Non-pigmented ciliary epithelial cell (primary cell): ENCODE measurements around the gene CELF2.

Experiments
- DNase-seq: peaks from one replicate; pipeline ENCODE4 v3.0.0-alpha.2; 2010; ENCODE audit warnings: low read depth

Gene CELF2

DNA sequence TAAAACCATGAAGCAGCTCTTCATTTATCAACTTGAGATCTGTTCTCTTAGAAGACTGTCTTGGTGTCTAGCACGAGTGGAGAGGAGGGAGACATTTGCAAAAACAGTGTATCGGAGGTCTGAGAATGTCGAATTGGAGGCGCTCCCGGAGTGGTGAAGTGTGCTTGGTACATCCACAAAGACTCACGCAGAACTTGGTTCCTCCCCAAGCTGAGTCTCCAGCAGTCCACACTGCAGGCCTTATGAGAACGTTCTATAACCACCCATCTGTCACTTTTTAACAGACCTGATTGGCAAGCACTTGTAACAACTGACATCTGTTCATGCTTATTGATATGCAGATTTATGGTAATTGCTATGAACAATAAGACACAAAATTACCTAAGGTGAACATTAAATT is 261.6 kb downstream of the CELF2 start:
- no peak for DNase-seq

DNA sequence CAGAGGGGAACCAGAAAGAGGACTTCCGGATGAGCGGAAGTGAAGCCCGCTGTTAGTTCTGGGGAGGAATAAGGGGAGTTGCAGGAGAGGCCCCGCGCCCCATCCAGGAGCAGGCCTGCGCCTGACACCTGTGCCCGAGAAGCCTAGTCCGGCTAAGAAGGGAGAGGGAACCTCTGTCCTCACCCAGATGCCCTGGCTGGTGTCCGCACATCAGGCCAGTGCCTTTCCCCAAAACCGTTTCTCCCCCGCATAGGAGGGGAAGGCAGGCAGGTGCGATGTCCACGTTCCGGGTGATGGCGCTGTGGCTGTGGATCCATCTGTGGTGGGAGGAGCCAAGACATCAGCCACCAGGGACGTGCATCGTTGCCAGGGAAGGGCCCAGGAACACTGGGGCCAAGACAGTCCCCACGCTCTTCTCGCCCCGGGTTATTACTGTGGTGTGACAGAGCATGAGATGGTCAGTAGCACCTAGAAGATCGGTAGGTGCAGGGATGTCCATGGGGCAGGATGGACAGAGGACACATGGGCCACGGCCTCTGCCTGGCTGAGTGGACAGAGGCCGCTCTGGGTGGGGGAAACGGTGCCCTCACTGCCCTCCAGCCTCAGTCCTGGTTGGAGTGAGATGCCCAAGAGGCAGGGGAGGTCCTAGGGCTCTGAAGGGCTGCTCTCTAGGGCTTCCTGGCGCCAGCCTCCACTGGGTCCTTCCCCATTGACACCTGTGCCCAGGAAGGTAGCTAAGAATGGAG is 262.7 kb downstream of the CELF2 start:
- DNase-seq = no peak

DNA sequence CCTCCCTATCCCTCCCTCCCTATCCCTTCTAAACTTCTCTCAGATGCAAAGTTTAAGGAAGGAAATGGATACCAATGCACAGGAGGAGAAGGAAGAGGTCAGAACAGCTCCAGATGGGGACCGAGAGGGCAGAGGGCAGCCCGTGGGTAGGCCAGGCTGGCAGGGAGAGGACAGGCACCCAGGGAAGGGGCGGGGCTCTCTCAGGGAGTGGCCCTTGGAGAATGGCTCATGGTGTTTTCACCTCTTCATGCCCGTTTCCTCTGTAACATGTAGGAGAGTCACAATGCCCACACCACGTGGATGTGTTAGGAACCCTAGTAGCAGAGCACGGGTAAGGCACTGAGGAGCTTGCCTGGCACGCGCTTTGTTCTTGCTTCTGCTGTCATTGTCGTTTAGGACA is 264.5 kb downstream of the CELF2 start:
- no peak for DNase-seq

DNA sequence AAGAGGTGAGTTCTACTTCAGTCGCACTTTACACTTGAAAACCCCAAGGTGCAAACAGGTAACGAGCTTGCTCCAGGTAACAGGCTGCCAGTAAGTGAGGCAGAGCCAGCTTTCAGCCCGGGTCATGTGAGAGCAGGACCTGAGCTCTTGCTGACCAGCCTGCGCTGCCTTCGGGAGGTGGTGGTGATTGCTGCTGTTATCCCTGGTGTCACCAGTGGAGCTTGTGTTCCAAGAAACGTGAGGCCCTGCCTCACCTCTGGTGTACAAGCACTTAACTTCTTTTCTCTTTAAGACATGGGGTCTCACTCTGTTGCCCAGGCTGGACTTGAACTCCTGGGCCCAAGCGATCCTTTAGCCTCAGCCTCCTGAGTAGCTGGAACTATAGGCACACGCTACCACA is 265.0 kb downstream of the CELF2 start:
- no peak for DNase-seq

DNA sequence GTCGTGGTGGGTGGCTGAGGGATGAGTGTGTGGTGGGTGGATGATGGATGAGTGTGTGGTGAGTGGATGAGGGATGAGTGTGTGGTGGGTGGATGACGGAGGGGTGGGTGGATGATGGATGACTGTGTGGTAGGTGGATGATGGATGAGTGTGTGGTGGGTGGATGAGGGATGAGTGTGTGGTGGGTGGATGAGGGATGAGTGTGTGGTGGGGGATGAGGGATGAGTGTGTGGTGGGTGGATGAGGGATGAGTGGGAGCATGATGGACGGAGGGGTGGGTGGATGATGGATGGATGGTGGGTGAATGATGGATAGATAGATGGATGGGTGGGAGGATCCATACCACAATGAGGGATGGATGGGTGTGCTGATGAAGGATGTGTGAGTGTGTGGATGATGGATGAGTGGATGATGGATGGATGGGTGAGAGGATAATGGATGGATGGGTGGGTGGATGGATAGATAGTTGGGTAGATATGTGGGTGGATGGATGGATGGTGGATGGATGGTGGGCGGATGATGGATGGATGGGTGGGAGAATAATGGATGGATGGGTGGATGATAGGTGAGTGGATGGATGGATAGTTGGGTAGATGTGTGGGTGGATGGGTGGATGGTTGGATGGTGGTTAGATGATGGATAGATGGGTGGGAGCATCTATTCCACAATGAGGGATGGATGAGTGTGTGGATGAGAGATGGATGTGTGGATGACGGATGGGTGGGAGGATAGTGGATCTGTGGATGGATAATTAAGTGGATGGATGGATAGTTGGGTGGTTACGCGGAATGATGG is 266.8 kb downstream of the CELF2 start:
- no peak for DNase-seq

DNA sequence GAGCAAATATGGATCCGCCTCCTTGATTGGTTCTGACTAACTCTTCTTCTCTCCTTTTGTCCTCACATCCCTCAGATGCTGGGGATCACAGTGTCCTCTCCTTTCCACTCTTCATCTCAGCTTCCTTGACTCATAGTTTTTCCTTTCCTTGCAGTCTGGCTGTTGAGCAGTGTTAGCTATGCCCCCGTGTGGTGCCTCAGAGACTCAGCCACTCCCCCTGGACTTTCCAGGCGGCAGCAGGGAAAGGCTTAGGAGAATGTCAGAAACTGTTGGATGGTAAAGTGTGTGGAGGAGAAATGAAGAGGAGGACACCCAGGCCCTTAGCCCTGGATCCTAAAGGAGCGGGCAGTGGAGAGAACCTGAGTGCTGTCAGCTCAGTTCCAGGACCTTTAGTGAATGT is 267.5 kb downstream of the CELF2 start:
- no peak for DNase-seq

DNA sequence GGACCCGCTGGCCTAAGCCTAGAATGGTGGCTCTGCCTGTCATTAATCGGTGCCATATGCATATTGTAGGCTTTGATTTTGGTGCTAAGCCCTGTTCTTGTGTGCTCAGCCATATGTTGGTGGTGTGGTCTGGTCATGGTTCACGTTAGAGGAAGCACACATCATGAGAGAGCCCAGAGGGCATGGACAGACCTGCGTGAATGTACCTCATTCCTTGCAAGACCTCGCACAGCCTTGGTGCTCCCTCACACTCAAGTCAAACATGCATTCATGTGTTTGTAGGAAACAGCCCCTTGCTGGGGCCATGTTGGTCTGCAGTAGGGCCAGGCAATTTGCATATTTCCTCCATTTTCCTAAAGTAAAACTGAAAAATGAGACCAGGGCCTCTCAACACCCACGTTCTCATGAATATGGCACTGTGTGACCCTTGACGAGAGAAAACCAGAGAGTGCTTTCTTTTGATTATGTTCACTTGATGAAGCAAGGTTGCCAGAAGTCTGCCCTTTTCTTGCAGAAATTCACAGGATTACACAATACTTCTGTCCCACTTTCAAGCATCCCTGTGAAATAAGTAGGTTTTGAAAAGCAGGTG is 268.7 kb downstream of the CELF2 start:
- DNase-seq = no peak

DNA sequence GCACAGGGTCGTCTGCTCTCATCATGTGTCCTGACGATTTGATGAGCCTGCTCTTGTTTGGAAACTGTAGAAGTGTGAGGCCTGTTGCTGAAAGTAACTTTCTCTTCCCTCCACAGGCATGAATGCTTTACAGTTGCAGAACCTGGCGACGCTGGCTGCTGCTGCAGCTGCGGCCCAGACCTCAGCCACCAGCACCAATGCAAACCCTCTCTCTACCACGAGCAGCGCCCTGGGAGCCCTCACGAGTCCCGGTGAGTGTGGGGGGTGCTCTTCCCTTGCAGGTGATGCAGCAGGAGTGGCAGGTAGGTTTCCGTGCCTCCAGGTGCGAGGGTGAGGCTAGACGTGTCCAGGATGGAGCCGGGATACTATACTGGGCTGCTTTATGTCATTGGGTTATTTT is 270.6 kb downstream of the CELF2 start:
- no peak for DNase-seq

DNA sequence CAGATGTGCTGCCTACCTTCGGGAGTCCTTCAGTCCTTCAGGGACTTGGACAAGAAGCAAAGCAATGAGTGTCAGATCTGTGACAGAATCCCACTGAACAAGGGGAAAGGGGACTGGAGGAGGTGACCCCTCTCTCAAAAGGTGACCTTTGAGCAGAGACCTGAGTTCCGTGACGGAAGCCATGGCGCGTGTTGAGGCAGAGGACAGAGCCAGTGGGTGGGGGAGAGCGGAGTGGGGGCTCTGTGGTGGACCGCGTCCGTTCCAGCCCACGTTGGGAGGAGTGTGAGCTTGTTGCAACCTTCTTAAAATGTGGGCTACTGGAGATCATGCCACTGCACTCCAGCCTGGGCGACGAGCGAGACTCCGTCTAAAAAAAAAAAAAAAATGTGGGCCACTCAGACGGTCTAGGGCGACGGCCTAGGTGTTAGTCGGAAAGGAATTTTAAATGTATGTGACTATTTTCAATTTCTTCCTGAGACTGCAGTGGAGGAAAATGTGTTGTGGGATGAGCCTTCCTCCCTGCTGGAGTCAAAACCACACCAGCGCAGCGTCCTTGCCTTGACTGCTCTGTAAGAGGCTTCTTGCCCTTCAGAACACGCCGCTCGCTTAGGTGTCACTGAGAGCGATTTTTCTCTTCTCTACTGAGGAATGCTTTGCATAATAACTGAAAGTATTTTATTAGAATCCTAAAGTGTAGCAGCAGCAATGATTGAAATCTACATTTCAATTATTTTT is 272.7 kb downstream of the CELF2 start:
- DNase-seq = no peak

DNA sequence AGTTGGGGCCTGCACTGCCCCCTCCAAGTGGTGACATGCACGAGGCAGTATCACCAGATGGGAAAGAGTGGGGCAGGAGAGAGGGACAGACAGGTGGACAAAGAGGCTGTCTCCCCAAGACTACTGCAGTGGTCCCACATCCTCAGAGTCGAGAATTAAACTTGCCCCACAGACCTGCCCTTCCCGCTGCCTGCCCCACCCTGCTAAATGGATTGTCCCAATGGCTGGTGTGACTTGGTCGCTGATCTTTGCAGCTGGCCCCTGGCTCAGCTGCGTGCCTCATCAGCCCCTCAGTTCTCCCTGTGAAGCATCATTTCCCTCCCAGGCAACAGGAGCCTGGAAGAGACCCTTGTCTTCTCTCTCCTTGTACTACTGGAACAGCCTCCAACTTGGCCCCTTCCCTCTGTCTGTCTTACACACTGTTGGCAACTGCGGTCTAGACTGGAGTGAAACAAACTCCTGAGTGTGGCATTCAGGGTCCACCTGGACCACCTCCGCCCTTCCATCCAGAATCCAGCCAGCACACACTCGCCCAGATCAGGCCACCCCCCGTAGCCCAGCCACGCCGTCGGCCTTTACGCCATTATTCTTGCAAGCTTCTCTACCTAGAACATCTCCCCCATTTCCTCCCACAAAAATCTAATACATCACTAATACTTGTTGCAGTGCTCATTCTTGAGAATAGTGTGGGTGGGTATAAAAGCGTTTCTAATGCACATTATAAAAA is 275.1 kb downstream of the CELF2 start:
- DNase-seq = no peak

DNA sequence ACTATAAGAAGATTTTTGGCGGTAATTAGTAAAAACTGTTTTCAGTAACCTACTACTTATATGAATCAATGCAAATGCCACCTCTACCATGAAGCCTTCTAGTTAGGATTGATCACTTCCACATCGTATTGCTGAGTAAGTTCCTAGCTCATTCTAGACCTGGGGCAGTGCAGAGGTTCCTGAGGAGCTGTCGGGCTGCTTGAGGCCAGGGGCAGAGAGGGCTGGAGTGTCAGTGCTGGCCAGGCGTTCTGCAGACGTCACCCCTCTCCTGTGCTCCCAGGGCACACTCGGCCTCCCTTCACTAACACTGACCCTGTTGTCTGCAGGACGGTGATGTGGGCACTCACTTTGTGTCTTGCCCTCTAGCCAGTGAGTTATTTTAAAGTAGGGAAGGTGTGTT is 275.7 kb downstream of the CELF2 start:
- DNase-seq = no peak

DNA sequence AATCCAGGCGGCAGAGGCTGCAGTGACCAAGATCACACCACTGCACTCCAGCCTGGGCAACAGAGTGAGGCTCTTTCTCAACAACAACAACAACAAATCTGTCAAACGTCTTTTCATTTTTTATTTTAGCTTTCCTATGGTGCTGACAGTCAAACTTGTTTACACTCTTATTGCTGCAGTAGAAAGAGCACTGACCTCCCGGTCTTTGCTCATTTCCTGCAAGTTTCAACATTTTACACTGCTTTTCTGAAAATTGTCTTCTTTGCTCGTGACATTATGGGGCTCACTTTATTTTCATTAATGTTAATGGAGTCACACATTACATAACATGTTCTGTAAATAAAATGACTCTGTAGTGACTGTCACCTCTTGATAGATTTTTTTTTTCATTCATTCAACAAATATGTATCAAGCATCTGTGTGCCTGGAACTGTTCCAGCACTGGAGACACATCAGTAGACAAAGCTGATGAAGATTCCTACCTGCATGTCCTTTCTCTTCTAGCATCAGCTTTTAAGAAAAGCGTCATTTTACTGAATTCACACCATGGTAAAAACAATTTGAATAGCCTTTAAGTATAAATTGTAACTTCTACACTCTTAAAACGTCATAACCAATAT is 277.3 kb downstream of the CELF2 start:
- DNase-seq = no peak

DNA sequence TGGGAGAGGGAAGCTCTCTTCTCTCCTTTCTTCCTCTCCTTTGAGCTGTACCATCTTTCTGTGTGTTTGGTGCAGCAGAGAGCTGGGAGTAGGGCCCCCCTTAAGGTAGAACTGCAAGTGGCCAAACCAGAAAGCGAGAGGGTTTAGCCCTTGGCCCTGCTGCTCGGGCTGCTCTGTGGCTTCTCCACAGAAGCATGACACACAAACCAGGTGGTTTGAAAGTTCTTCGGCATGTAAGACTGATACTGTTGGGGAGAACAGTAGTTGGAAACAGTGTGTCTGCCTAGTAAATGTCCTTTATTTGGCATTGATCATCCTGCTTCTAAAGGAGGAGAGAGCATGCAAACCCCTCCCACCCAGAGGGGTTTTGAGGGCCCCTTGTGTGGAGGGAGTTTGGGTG is 277.8 kb downstream of the CELF2 start:
- DNase-seq = no peak

DNA sequence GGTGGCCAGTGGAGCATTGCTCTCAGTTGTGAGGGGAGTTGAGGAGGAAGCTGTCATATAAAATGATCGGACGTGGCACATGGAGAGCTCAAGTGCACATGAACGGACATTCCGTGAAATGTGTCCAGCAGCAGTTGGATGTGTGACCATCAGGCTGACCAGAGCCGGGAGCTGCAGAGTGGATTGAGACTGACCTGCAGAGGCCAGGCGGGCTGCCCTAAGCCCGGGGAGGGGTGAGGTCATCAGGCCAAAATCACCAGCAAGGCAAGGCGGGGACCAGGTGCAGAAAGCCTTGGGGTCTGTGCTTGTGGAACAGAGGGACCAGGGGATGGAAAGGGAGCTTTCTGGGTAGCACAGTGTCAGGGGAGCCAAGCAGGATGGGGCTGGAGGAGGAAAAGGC is 279.5 kb downstream of the CELF2 start:
- DNase-seq = no peak

DNA sequence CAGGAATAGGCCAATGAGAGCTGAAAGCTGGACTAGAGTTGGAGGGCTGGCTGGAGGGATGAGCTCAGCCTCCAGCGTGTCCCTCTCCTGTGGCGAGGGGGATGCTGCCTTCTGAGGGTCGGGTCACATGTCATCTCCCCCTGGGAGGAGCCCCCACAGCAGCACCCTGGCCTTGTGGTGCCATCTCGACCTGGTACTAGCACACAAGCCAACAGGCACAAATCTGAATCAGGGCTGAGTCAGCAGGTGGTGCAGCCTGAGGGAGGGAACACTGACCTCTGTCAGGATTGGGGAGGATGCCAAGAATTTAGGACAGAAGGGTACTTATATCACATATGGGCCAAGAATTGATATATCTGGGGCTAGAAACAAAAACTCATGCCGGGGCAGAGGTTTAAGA is 280.4 kb downstream of the CELF2 start:
- DNase-seq = no peak

DNA sequence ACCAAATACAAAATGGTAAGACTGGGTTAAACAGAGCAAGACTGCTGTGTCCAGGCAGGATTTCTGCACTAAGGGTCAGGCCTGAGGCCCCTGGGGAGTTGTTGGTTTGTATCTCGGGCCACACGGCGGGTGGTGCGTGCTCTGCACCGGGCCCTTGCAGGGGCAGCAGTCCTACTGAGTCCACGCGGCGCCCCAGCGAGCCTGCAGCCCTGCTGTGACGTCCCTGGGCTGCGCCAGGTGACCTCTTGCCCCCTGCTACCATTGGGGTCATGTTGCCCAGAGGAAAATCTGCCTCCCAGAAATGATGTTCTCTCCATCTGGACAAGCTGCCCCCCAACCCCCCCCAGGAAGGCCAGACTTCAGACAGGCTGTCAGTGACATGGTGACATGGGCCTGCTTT is 281.5 kb downstream of the CELF2 start:
- no peak for DNase-seq

DNA sequence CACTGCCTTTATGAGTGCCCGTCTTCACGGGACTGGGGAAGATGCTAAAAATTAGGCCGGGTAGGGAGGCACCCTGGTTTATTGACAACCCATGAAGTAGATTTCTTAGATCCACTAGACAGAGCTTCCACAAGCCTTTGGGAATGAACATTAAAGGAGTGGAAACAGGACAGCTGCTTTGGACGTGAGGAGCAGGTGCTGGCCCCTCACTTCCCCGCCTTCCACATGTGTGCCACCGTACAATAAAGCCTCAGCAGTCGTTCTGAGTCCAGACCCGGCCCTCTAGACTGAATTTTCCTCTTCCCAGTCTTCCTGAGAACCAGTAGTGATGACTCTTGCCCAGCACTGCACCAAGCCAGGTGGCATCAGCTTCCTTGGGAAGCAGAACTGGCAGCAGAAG is 282.4 kb downstream of the CELF2 start:
- no peak for DNase-seq

DNA sequence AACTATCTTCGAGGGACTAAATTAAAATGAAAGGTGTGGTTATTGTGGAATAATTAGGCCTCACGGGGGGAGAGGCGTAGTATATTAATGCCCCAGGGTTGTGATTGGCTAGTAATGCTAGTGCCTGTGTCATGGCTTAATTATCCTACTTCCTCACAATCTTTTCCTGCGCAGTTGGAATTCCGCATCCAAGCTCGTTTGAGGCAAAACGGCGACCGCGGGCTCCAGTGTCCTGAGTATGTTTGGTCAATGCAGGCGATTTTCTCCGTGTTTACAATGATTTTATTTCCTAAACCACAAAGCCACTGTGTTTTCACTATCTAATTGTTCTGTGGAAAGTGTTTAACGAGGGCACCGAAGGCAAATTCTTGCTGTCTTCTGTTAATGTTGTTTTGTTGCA is 282.9 kb downstream of the CELF2 start:
- DNase-seq = no peak

DNA sequence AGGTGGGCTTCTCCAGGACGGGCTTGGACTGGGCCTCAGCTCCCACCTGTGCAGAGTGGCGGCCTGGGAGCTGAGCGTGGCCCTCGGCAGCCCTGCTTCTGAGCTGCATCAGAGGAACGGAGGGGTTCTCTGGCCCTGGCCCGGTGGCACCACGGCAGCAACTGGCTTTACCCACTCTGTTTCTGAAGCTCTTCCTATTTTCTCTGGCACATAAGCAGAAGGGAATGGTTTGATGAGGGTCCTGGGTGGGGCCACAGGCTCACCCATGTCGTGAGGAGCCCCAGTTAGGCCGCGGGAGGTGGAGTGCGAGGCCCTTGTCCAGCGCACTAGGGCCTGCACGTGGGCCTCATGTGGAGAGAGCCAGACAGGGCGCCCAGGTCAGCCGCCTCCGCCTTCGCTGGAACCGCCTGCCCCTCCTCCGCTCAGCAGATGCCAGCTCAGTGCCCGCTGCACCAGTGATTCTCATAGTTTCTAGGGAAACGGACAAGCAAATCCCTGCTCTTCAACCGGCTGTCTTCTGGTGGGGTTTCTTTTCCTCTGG is 284.0 kb downstream of the CELF2 start:
- no peak for DNase-seq

DNA sequence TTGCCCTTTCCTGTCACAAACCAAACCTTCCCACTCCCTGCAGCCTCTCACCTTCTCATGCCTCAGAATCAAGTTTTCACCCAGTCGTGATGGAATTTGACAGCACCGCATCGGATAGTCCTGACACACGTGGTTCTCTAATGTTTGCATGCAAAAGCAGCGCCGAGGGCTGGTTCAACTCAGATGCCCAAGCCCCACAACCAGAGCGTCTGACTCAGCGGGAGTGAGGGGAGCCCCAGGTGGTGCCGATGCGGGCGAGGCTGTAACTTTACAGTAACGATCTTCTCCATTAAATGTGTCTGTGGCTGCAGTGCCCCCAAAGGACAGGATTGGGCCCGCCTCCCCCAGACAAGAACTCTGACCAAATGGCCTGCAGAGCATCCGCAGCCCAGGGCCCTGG is 284.5 kb downstream of the CELF2 start:
- DNase-seq = no peak
